GM21529 (cell line): ENCODE measurements around the gene TMEM19.
A peak's percentile ranks its signal among the peaks of the same experiment; 100 is the strongest.

Experiments used
- ATAC-seq: cut with Tn5 transposase; IDR thresholded peaks from one replicate; pipeline ENCODE4 v1.9.1; 2021; ENCODE audit not compliant: unreplicated experiment

The TMEM19 gene

DNA sequence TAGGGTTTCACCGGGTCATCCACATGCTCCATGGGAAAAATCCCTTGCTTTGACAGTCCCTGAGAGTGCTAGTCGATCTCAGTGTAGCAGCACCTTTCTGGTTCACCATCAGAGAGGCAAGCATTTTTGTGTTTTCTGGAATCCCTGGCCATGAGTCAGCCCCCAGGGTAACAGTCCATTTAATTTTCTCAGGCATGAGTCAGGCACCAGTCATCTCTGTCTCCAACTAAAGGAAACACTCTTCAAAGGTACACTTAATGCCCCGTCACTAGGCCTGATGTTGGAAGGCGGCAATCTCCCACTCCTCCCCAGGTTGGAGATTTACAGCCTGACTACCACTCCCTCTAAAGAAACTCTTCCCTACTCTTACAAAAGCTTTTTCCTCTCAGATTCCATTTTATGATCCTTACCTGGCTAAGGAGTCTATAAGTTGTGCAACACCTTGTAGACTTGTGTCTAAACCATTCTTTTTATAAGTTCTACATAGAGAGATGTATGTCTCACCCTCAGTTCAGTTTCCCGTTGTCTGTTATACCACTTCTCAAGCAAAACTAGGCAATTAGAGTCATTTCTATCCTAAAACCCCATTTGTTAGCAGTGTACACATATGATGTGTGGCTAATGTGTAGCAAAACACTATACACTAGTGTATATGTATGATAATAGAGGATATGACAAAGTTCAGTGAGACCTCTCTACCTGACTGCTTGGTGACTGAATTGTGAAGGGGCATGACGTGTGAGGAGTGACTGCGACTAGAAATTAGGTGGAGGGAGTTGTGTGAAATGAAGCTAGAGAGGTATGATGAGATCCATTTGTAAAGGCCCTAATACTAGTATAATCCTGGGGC, 24.6 kb downstream of the TMEM19 start:
- ATAC-seq: no peak

- no peak for ATAC-seq
Observed at GRCh38 chr12:71718611-71719010, 32.7 kb downstream of the TMEM19 start.

DNA sequence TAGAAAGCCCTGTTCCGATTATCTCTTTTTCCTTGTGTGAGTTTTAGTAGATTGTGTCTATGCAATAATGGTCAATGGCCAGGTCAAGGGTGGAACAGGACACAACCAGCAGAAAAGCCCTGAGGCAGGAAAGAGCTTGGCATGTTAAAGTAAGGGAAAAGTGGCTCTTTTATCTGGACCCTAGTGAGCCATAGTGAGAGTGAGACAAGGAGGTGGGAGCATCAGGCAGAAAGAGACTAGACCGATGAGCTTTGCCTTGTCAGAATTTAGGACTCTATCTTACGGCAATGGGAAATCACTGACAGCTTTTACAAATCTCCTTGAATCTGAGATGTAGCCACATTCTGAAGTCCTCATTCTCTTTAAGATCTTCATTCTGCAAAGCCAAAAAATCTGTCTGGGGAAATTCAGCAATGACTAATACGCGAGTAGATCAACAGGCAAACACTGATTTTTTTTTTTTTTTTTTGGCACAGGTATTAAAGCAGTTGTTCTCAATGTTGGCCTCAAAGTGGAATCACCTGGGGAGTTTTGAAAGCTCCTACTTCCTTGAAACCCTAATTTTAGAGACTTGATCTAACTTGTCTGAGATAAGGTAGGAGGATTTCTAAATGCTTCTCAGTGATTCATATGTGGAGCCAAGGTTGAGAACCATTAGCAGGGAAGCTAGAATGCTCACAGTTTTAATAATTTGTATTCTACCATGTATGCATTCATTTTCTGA, 33.9 kb downstream of the TMEM19 start:
- ATAC-seq: no peak

GRCh38 chr12:71721783-71722505, 36.1 kb downstream of the TMEM19 start:
- ATAC-seq: no peak

DNA sequence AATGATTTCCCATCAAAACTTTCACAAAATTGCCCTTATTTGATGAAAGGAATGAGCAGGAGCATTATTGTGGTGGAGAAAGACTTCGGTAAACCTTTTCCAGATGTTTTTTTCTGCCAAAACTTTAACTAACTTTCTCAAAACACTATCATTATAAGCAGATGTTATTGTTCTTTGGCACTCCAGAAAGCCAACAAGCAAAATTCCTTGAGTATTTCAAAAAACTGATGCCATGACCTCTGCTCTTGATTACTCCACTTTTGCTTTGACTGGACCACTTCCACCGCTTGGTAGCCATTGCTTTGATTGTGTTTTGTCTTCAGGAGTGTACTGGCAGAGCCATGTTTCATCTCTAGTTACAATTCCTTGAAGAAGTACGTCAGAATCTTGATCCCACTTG, 39.1 kb downstream of the TMEM19 start:
- no peak for ATAC-seq

- ATAC-seq: no peak
Observed at GRCh38 chr12:71726548-71726947, 40.7 kb downstream of the TMEM19 start.

DNA sequence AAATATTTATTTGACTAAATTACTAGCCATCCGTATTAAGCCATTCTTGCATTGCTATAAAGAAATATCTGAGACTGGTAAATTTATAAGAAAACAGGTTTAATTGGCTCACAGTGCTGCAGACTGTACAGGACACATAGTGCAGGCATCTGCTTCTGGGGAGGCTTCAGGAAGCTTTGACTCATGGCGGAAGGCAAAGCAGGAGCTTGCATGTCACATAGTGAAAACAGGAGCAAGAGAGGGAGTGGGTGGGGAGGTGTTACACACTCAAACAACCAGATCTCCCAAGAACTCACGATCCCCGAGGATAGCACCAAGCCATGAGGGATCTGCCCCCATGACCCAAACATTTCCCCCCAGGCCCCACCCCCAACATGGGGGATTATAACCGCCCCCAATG, 42.1 kb downstream of the TMEM19 start:
- ATAC-seq: no peak

DNA sequence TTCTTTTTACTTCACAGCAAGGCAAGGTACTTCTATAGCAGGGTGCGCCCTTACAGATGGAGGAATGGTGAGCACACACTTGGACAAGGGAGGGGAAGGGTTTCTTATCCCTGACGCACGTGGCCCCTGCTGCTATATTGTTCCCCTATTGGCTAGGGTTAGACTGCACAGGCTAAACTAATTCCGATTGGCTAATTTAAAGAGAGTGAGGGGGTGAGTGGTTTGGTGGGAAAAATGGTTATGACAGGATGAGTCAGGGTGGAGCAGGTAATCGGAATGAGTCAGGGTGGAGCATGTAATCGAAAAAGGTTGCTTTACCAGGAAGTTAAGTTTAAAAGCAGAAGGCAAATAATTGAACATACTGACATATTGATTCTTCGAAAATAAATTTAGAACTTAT, 45.1 kb downstream of the TMEM19 start:
- ATAC-seq: no peak

- no peak for ATAC-seq
Observed at GRCh38 chr12:71731439-71732356, 45.8 kb downstream of the TMEM19 start.

DNA sequence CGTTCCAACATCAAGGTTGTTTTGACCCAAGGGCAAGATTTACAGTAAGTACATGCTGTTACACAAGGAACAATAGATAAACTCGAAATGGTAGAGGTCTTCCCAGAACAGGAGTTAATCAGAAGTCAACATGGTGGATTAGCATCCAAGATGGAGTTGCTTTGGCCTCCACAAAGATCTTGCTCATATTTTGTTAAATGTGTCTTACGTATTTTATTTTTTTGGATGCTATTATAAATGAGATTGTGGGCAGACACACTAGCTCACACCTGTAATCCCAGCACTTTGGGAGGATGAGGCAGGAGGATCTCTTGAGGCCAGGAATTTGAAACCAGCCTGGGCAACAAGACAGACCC, 46.5 kb downstream of the TMEM19 start:
- ATAC-seq: no peak

DNA sequence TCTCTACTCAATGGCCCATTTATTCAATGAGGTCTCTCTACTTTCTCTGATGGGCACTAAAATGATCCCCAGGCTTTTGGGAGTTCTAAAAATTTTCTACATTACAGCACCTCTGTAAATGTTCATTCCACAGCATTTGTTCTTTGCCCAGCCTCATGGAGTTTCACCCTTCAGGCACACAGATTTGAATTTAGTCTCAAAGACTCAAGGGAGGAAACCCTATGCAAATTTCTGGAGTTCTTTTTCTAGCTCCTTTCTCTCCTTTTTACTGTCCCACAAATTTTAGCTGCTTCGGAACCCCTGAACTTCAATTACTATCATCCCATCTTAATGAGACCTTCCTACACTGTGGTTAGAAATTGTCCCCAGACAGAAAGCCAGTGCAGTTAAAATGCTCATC, 51.3 kb downstream of the TMEM19 start:
- no peak for ATAC-seq

DNA sequence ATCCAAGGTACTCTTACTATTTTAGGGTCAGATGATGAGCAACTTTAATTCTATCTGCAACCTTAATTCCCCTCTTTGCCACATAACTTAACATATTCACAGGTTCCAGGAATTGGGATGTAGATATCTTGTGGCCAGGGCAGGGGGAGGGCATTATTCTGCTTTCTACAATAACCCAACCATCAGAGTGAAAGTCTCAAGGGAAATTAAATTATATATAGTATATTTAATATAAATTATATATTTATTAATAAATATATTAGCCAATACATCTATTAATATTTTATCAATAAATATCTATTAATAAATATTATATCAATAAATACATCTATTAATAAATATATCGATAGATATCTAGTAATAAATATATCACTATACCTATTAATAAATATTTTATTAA, 57.1 kb downstream of the TMEM19 start:
- no peak for ATAC-seq

GRCh38 chr12:71744522-71745300, 58.8 kb downstream of the TMEM19 start:
- ATAC-seq: no peak

DNA sequence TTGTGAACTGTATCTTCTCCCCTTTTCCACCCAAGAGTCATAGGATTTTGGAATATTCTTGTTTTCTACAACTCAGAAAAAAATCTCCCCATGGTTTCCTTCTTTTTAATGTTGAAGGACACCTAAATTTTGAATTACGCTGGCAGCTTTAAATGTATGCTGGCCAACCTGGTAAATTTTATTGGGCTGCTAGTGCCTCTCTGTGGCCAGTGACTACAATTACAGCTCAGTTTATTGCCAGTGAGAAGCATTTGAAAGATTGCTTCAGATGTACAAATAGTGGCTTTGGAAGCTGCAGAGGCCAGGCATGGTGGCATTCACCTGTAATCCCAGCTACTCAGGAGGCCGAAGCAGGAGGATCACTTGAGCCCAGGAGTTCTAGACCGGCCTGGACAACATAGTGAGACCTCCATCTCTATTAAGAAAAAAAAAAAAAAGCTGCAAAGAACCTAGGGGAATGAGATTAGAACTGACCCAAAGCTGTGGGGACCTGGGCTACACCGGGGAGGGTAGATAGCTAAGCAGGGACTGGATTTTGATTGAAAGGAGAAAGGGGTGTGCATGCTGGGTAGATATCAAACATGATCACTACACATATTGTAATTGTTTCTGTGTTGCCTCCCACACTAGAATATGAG, 61.2 kb downstream of the TMEM19 start:
- peak; percentile 94 for ATAC-seq

DNA sequence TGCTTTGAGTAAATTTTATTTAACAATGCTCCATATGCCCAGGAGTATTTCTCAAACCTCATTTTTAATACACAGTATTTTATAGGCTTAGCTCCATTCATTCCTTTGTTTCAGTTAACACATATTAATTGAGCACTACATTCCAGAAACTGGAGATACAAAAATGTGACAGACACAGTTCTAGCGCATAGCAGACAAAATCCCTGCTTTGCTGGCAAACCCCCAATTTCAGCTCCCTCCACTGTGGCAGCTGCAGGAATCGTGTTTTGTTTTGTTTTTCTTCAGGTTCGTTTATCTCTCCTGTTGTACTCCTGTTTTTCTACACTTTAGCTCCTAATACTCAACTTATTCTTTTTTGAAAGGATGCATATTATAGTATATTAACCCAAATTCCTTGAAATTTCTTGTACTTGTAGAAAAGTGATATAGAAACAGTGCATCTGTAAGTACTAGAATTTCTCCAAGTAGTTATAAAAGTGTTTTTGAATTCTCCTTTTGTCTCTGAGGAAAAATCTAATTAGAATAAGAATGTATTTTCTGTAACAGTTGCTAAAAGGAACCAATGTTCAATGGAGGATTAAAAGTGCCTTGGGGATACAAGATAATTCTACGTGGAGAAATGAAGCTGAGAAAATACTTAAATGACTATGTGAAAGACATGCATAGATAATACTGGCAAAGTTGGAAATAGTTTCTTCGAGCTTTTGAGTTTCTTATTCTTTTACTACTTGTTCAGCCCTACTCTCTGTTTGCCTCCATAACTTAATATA, 62.4 kb downstream of the TMEM19 start:
- ATAC-seq: no peak

GRCh38 chr12:71749666-71750065, 63.8 kb downstream of the TMEM19 start:
- ATAC-seq: no peak

- ATAC-seq: no peak
Observed at GRCh38 chr12:71752891-71753290, 67.0 kb downstream of the TMEM19 start.
